NCI-H1105 treated with DMSO at 0.1 percent for 48 hours (cell line): Measurements from ENCODE around the gene RNF187.
A peak's percentile ranks its signal among the peaks of the same experiment; 100 is the strongest.

Source experiments
- DNase-seq: peaks from one replicate; lab custom pipeline; 2025; lab: John Stamatoyannopoulos, UW

The RNF187 gene

GRCh38 chr1:228487336-228488124 is at the start of gene RNF187:
RNF187 (plus strand) TSS chr1:228487382.
- DNase-seq = no peak

- DNase-seq = no peak
These were observed 49.7 kb upstream of the RNF187 start for GRCh38 chr1:228437424-228437962.

GRCh38 chr1:228438266-228438665 is 48.9 kb upstream of the RNF187 start:
- no peak for DNase-seq

- no peak for DNase-seq
These were observed 46.3 kb upstream of the RNF187 start for GRCh38 chr1:228440761-228441500.

- DNase-seq = no peak
These were observed 43.8 kb upstream of the RNF187 start for GRCh38 chr1:228443395-228443794.

- no peak for DNase-seq
These were observed 41.7 kb upstream of the RNF187 start for GRCh38 chr1:228445490-228445842.

- no peak for DNase-seq
These were observed 41.1 kb upstream of the RNF187 start for GRCh38 chr1:228445843-228446650.

GRCh38 chr1:228446852-228447251 is 40.3 kb upstream of the RNF187 start:
- DNase-seq = no peak

GRCh38 chr1:228448372-228448771 is 38.8 kb upstream of the RNF187 start:
- DNase-seq = no peak

GRCh38 chr1:228450200-228450599 is 37.0 kb upstream of the RNF187 start:
- DNase-seq = no peak

GRCh38 chr1:228452194-228453021 is 34.8 kb upstream of the RNF187 start:
- DNase-seq = no peak

- DNase-seq = no peak
These were observed 34.1 kb upstream of the RNF187 start for GRCh38 chr1:228453022-228453560.

- DNase-seq = no peak
These were observed 33.6 kb upstream of the RNF187 start for GRCh38 chr1:228453614-228454013.

GRCh38 chr1:228454238-228454637 is 32.9 kb upstream of the RNF187 start:
- DNase-seq = no peak

- no peak for DNase-seq
These were observed 31.5 kb upstream of the RNF187 start for GRCh38 chr1:228455715-228456114.

GRCh38 chr1:228456252-228457016 is 30.7 kb upstream of the RNF187 start:
- no peak for DNase-seq

- peak; percentile 39 for DNase-seq
These were observed 30.2 kb upstream of the RNF187 start for GRCh38 chr1:228457017-228457395.

GRCh38 chr1:228457396-228458176 is 29.6 kb upstream of the RNF187 start:
- peak; percentile 90 for DNase-seq
